H1 (cell line): ENCODE measurements around the gene TADA2B. TPM values are rescaled to one million over a fixed set of nuclear protein-coding genes. Genes with fewer than 3 reads are reported as not detected.

Source experiments
- CHD7 ChIP-seq: fragments of 300-600 bp; sonication (generic); IDR thresholded peaks from 2 replicates; pipeline ENCODE4 v1.7.1; 2012; ENCODE audit warnings: low read length, moderate library complexity, mild to moderate bottlenecking, inconsistent platforms; ENCODE audit not compliant: insufficient replicate concordance
- JUN ChIP-seq: IDR thresholded peaks from 2 replicates; pipeline ENCODE4 v1.6.1; 2011; ENCODE audit warnings: low read depth, mild to moderate bottlenecking, improper control_type of control experiment, low read length
- KDM1A ChIP-seq: fragments of 200-600, 300-600 bp; sonication (generic); IDR thresholded peaks from 2 replicates; pipeline ENCODE4 v1.7.1; 2016; ENCODE audit warnings: mild to moderate bottlenecking, low read length, borderline replicate concordance
- MAX ChIP-seq: IDR thresholded peaks from 2 replicates; pipeline ENCODE4 v1.6.1; 2012; ENCODE audit warnings: inconsistent platforms
- POU5F1 ChIP-seq: IDR thresholded peaks from 2 replicates; pipeline ENCODE4 v1.6.1; 2011; ENCODE audit warnings: low read depth, mild to moderate bottlenecking, low read length, moderate library complexity
- RAD21 ChIP-seq, 2 experiments: IDR thresholded peaks in 1 of 2; conservative IDR thresholded peaks in 1 of 2; 2 replicates each; pipeline ENCODE4 v1.6.1; 2011; ENCODE audit warnings: low read depth in 2 of 2, low read length in 2 of 2, improper control_type of control experiment in 1 of 2, inconsistent platforms in 1 of 2, mild to moderate bottlenecking in 1 of 2, moderate library complexity in 1 of 2
- SIRT6 ChIP-seq: IDR thresholded peaks from one replicate; pipeline ENCODE4 v1.7.1; 2012; ENCODE audit warnings: low read length, inconsistent platforms
- SP2 ChIP-seq: IDR thresholded peaks from 2 replicates; pipeline ENCODE4 v1.6.1; 2012; ENCODE audit warnings: mild to moderate bottlenecking, low read length, inconsistent platforms
- SRF ChIP-seq: IDR thresholded peaks from 2 replicates; pipeline ENCODE4 v1.6.1; 2011; ENCODE audit warnings: mild to moderate bottlenecking, low read depth, low read length, moderate library complexity
- TCF12 ChIP-seq: IDR thresholded peaks from 2 replicates; pipeline ENCODE4 v1.6.1; 2011; ENCODE audit warnings: low read depth, mild to moderate bottlenecking, low read length
- USF2 ChIP-seq: IDR thresholded peaks from 2 replicates; pipeline ENCODE4 v1.6.1; 2011; ENCODE audit warnings: low read length, improper control_type of control experiment
- polyA plus RNA-seq, 7 experiments: library from polyadenylated mRNA; depleted of rRNA in 3 of 7; stranded (reverse) in 5 of 7; unstranded in 2 of 7; fragments of >200 nt in 5 of 7; fragments of 200-250 nt in 2 of 7; gene quantifications; 1 replicate in 5 of 7; 2 replicates in 1 of 7; 4 replicates in 1 of 7; pipeline versions ENCODE4 v1.2.1 to v1.2.3, GENCODE V29; 2011 to 2013; ENCODE audit warnings: missing spikeins in 2 of 7, mixed read lengths in 2 of 7
- total RNA-seq: library from RNA; stranded (reverse); fragmentation: NEBNext Ultra II Directional; extraction: Animal tissue kit (Norgen Biotek cat#: 25700); gene quantifications from 2 replicates; pipeline ENCODE4 v1.2.1, GENCODE V29; 2021

TADA2B gene
- total and polyA plus RNA-seq, 2 of the 8 experiments (the other 6 are each of a cell fraction or from before 2014, with no cell fraction given) = 5.7 to 12.1 TPM

GRCh38 chr4:7030856-7031255, 12.3 kb upstream of the TADA2B start (continued):
- TF ChIP-seq CHD7 (no peak), SP2 (no peak), SIRT6 (no peak), TCF12 (no peak), KDM1A (no peak), USF2 (no peak), RAD21 (IDR thresholded peaks at IDR 0.05 in 1 of 2, conservative IDR thresholded peaks at IDR 0.05 in 1 of 2; ENCODE audit: low read depth in 2 of 2, low read length in 2 of 2) (no peak), MAX (no peak), SRF (no peak), JUN (no peak), POU5F1 (no peak)
